ENCODE measurements around the gene DGCR8.

The DGCR8 gene

DNA sequence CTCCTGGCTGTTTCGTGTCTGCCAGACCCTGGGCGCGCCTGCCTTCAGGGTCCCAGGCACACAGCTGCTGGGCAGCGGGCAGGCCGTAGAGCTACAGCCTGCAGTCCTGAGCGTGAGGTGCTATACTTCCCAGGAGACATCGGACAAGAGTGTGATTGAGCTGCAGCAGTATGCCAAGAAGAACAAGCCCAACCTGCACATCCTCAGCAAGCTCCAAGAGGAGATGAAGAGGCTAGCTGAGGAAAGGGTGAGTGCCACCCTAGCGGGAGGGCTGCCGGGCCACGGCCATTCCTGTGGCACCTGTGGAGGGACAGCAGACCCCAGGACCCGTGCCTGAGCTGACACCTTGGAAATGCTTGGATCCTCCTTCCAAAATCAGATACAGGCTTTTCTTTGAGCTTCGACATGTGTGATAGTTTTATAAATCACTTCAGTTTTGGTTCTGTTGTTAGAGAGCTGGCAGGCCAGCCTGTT, 28.8 kb downstream of the DGCR8 start:
- in situ Hi-C loops (cut with HindIII; ENCODE audit: low sequenced_read_pairs), result no loop called here

GRCh38 chr22:20109411-20110358, 29.6 kb downstream of the DGCR8 start:
- in situ Hi-C loops (cut with HindIII; ENCODE audit: low sequenced_read_pairs), result no loop called here

DNA sequence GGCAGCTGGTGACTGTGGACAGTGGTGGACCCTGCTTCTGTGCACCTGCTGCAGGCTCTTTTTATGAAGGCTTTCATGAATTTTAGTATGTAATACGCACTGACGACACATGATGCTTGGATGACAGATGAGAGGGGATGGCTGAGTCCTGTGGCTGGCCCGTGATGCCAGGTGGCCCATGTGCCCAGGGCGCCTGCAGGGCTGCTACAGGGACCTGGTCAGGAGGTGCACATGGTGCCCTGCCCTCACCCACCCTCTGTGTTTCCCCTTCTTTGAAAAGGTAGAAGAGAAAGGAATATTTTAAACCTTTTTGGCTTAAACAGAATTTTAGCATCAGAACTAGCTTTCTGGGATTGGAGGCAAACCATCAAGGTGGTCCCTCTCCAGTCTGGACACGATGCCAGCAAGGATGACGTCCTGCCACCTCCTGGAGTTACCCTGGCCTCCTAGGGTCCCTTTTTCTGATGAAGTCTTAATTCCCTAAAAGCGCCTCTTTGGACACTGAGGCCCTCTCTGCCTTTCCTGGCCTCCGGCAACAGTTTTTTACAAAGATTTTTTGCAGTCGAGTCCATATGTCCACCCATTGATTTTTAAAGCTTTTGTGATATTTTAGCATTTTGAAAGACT, 30.4 kb downstream of the DGCR8 start:
- in situ Hi-C loops (cut with HindIII; ENCODE audit: low sequenced_read_pairs), result no loop called here

DNA sequence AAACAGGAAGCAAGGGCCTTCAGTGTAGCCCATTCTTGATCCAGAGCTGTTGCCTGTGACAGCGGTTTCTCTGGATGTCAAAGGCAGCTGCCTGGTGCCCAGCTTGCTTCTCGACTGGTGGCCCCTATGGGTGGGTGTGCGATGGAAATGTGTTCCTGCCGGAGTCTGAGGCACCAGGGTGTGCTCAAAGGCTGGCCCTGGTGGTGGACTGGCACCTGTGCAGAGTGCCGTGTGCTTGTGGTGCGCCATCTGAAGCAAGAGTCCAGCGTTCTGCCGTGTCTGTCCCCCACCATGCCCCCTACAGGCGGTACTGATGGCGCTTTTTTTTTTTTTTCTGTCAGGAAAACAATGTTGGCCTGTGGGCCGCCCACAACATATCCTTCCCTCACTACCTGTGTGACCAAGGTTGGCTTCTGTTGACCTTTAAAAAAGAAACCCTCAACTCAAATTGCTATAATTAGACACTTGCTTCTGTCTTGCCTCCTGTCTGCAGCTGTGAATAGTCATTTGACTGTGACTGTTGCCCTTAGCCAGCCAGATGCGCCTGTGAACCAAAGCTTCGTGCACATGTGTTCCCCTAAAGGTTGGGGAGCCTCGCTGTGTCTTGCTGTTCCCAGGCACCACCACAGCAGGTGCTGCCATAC, 31.1 kb downstream of the DGCR8 start:
- in situ Hi-C loops (cut with HindIII; ENCODE audit: low sequenced_read_pairs), result no loop called here

DNA sequence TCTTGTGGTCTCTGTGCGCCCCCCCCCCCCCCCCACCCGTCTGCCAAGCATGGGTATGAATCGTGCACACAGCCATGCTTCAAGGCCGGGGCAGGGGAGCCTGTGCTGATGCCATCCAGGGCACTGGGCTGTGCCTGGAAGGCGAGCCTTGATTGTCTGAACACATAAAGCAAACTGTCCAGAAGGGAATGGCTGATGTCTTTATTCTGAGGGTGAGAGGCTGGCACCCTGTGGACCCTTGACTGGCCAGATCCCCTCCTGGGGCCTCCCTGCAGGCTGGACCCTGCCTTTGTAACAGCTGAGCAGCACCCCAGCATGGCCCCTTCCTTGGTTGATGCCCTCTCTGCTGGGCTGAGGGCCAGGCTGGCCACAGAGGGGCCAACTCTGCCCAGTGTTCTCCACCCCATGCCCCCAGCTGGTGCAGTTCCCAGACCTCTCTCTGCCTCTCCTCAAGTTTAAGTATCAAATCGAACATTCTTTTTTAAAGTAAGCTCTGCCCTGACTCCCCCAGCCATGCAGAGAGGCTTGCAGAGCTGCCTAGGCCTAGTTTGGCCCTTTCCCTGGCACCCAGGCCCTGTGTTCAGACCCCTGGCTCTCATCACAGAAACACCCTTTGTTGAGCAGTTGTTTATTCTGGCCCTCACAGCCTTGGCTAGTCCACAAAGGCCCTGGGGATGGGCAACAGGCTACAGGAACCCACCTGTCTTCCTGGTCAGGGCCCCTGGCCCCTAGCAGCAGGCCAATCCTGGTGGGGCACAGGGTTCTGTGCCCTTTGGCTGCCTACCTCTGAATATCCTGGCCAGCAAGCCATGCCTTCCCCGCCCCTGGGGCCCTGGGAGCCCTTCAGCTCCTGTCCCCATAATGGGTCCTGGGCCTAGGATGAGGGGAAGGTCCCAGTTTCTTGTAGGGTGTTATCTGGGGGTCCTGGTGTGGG, 31.9 kb downstream of the DGCR8 start:
- in situ Hi-C loops (cut with HindIII; ENCODE audit: low sequenced_read_pairs), result no loop called here

DNA sequence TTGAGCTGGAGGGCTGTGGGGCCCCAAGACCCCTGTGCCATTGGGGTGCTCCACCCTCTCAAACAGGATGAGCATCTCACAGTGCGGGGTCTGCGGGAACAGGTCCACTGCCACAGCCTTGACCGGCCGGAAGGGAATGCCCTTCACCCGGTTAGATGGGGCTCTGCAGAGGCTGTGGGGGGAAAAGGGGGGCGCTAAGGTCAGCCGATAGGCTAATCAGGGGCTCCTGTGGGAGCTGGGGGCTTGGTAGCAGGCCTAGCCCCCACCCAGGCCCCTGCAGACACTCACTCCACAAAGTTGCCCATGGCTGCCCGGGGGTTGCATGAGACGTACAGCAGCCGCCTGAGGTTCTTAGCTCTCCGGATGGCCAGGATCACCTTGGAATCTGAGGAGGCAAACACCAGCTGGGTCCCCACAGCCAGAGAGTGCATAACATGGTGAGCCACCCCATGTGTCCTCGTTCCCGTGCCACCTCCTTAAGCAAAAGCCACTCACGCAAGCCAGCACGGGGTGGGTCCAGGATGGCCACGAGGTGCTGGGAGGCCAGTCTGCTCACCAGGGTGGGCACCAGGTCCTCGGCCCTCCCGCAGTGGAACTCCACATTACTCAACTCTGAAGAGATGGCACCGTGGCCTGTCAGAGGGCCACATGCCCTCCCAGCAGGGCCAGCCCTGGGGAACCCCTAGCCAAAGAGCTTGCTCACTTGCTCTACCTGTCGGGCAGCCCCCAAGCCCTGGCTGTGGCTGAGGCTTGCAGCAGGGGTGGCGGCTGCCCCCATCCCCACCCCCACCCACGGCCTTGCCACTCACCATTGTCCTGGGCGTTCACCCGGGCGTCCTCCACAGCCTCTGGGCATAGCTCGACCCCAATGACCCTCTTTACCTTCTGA, 32.8 kb downstream of the DGCR8 start:
- in situ Hi-C loops (cut with HindIII; ENCODE audit: low sequenced_read_pairs), result no loop called here

GRCh38 chr22:20113551-20114310, 33.7 kb downstream of the DGCR8 start:
- in situ Hi-C loops (cut with HindIII; ENCODE audit: low sequenced_read_pairs), result no loop called here

- in situ Hi-C loops (cut with HindIII; ENCODE audit: low sequenced_read_pairs), result no loop called here
These were observed 34.8 kb downstream of the DGCR8 start for GRCh38 chr22:20114506-20115475.

GRCh38 chr22:20115691-20116375, 35.8 kb downstream of the DGCR8 start, which contains the start of gene RANBP1:
TSS of gene RANBP1 (plus strand) at chr22:20116104. CDS start at chr22:20116185, 81 bp downstream.
- in situ Hi-C loops (cut with HindIII; ENCODE audit: low sequenced_read_pairs), result no loop called here

- in situ Hi-C loops (cut with HindIII; ENCODE audit: low sequenced_read_pairs), result no loop called here
These were observed 36.4 kb downstream of the DGCR8 start for GRCh38 chr22:20116376-20116950.

DNA sequence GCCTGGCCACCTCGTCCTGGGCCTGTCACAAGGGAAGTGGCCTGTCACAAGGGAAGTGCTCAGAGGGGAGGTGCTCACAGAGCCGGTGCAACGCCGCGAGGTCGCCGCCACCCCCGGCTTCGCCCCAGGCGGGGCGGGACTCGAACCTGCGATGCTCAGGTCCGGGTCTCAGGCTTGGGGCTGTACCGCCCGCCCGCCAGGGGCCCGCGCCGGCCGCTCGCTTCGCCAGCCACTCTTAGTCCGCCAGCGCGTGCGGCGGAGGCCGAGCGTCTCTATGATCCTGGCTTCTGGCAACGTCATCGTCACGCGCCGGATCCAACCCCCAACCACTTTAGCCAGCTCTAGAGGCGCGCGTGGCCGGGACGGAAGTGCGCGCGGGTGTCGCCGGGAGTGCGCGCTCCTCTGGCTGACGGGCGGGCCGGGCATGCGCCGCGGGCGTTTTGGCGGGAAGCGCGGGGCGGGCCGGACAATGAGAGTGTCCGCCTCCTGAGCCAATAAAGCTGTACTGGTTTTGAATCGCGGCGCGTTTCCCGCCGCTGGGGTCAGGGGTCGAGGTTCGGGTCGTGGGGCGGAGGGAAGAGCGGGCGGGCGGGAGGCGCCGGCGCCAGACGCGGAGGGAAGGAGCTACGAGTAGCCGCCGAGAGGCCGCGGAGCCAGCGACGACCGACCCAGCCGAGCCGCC, 37.1 kb downstream of the DGCR8 start, which contains the start of gene TRMT2A:
TRMT2A (minus strand) TSS at position 276 of the 682 bp plus-strand sequence. CDS start 320 bp downstream, outside the sequence.
- in situ Hi-C loops (cut with HindIII; ENCODE audit: low sequenced_read_pairs), result no loop called here

DNA sequence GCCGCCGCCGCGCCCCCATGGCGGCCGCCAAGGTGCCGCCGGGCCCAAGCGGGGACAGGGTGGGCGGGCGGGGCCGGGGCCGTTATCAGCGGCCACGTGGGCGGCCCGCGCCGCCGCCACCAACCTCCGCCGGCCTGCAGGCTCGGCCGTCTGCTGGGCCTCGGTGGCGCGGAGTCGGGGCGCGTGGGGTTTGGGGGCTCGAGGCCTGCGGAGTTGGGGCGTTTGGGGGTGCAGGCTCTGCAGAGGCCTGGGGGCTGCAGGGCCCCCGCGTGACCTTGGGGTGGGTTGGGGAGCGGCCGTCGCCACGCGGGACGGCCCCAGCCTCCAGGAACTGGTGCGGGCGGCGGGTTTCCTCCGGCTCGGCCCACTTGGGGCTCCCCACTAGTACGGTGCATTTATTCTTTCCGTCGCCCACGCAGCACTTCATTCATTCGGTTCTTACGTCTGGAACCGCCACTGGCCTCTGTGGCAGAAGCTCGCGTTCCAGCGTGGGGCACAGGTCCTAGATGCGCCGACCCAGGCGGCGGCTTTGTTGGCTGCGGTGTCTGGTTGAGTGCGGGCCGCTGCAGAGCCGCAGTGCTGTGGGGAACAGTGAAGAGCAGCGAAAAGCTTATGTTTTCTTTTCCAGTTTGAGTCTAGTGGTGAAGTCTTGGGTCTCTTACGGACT, 37.7 kb downstream of the DGCR8 start:
- in situ Hi-C loops (cut with HindIII; ENCODE audit: low sequenced_read_pairs), result no loop called here

DNA sequence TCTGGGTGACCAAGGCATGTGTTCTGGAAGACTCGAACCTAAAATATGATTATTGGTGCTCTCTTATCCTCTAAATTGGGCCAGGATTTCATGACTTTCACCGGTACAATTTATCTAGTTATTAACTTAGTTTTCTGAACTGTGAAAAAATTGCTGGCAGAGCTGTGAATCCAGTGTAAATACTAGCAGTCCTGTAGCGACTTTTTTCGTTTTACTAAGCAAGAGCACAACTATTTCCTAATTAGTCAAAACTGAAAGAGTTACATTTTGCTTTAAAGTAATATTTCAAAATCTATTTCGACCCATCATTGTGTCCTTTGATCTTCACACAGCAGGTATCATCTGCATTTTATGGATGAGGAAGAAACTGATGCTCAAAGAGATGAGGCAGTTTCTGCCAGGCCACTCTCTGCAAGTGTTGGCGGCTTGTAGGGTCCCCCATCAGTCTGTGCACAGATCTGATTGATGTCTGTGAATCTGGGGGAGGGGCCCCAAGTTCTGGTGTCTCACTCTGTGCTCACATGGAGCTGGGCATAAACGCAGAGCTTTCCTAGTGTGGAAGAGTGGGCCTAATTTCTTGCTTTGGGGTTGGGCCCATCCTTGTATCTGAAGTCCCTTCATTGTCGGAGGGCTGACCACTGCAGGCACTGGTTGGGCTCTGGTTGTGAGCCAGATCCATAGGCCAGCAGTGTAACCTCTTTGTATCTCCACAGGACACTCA, 38.4 kb downstream of the DGCR8 start:
- in situ Hi-C loops (cut with HindIII; ENCODE audit: low sequenced_read_pairs), result no loop called here

DNA sequence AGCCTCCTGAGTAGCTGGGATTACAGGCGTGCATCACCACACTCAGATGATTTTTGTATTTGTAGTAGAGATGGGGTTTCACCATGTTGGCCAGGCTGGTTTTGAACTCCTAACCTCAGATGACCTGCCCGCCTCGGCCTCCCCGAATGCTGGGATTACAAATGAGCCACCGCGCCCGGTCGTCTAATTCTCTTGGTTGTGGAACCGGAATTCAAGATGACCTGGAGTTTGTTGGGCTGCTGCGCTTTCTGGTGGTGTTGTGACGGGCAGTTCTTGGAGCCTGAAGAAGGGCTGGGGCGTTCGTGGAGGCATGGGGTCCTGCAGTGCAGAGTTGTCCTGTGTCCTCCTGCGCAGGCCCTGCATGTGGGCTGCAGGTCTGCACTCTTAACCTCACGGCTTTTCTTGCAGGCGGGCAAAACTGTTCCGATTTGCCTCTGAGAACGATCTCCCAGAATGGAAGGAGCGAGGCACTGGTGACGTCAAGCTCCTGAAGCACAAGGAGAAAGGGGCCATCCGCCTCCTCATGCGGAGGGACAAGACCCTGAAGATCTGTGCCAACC, 41.9 kb downstream of the DGCR8 start:
- in situ Hi-C loops (cut with HindIII; ENCODE audit: low sequenced_read_pairs), result no loop called here
